Measurements from ENCODE around the gene KLF15.

Gene KLF15

DNA sequence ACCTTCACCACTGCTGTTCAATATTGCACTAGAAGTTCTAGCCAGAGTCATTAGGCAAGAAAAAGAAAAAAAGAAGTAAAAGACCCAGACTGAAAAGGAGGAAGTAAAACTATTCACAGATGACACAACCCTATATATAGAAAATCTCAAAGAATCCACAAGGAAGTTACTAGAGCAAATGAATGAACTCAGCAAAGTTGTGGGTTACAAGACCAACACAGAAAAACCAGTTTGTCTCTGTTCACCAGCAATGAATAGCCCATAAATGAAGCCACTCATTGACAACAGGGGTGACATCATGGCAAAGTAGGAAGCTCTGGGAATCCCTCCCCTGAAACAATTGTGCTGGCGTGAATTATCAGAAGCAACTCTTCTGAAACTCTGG, 42.1 kb upstream of the KLF15 start:
- H3K27me3 ChIP-seq (ENCODE audit: control insufficient read depth, low read length): 0 out of 2 replicates have a peak, but pooled peaks cover 5% of the 10 kb centered on the region
- H3K4me3 ChIP-seq (ENCODE audit: low read length): no peak overlapping the region
- no peak overlapping the region for H3K27ac ChIP-seq (ENCODE audit: low read depth, low read length)
- no peaks in the 10 kb centered on the region for H4K20me1 ChIP-seq (ENCODE audit: control insufficient read depth, insufficient read depth, low read depth, low read length)
- H3K9me3 ChIP-seq (ENCODE audit: control insufficient read depth, insufficient read depth, low read length): peaks cover 17% of the 10 kb centered on the region; the same call in 1 of the 2 replicates
- H3K36me3 ChIP-seq (ENCODE audit: control insufficient read depth, low read length): no peaks in the 10 kb centered on the region
- no peaks in the 10 kb centered on the region for H3K79me2 ChIP-seq (ENCODE audit: control insufficient read depth, low read length)
- TF ChIP-seq, protein P1, sequence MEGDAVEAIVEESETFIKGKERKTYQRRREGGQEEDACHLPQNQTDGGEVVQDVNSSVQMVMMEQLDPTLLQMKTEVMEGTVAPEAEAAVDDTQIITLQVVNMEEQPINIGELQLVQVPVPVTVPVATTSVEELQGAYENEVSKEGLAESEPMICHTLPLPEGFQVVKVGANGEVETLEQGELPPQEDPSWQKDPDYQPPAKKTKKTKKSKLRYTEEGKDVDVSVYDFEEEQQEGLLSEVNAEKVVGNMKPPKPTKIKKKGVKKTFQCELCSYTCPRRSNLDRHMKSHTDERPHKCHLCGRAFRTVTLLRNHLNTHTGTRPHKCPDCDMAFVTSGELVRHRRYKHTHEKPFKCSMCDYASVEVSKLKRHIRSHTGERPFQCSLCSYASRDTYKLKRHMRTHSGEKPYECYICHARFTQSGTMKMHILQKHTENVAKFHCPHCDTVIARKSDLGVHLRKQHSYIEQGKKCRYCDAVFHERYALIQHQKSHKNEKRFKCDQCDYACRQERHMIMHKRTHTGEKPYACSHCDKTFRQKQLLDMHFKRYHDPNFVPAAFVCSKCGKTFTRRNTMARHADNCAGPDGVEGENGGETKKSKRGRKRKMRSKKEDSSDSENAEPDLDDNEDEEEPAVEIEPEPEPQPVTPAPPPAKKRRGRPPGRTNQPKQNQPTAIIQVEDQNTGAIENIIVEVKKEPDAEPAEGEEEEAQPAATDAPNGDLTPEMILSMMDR (IDR thresholded peaks at IDR 0.05; ENCODE audit: low read depth, low read length, poor library complexity, severe bottlenecking): no peak
- no peak overlapping the region for H3K4me2 ChIP-seq (ENCODE audit: low read length)
- peaks cover 7% of the 10 kb centered on the region for H3K4me1 ChIP-seq (ENCODE audit: control insufficient read depth, low read length)
- no peaks in the 10 kb centered on the region for H3K9me2 ChIP-seq (replicated peaks; ENCODE audit: control insufficient read depth, low read length)
- no peaks in the 10 kb centered on the region for H3F3A ChIP-seq (ENCODE audit: control insufficient read depth, insufficient read depth)

GRCh38 chr3:126398423-126399350, 41.5 kb upstream of the KLF15 start:
- TF ChIP-seq EZH2phosphoT487 (IDR thresholded peaks at IDR 0.05; ENCODE audit: borderline replicate concordance, low read length): no peak
- Histone ChIP-seq H3K4me3 (ENCODE audit: low read length) (no peak overlapping the region), H3K4me1 (ENCODE audit: control insufficient read depth, low read length) (peaks cover 7% of the 10 kb centered on the region), H3F3A (ENCODE audit: control insufficient read depth, insufficient read depth) (no peaks in the 10 kb centered on the region), H4K20me1 (ENCODE audit: control insufficient read depth, insufficient read depth, low read depth, low read length) (no peaks in the 10 kb centered on the region), H3K9me2 (replicated peaks; ENCODE audit: control insufficient read depth, low read length) (no peaks in the 10 kb centered on the region), H3K9me3 (ENCODE audit: control insufficient read depth, insufficient read depth, low read length) (peaks cover 17% of the 10 kb centered on the region; the same call in 1 of the 2 replicates), H3K36me3 (ENCODE audit: control insufficient read depth, low read length) (no peaks in the 10 kb centered on the region), H3K79me2 (ENCODE audit: control insufficient read depth, low read length) (no peaks in the 10 kb centered on the region), H3K27ac (ENCODE audit: low read depth, low read length) (no peak overlapping the region), H3K27me3 (ENCODE audit: control insufficient read depth, low read length) (0 out of 2 replicates have a peak, but pooled peaks cover 2% of the 10 kb centered on the region), H3K4me2 (ENCODE audit: low read length) (no peak overlapping the region)

GRCh38 chr3:126397610-126398422, 40.6 kb upstream of the KLF15 start:
- TF ChIP-seq, protein P1 (IDR thresholded peaks at IDR 0.05; ENCODE audit: low read depth, low read length, poor library complexity, severe bottlenecking): no peak
- TF ChIP-seq EZH2phosphoT487 (IDR thresholded peaks at IDR 0.05; ENCODE audit: borderline replicate concordance, low read length): no peak
- no peaks in the 10 kb centered on the region for H4K20me1 ChIP-seq (ENCODE audit: control insufficient read depth, insufficient read depth, low read depth, low read length)
- H3K27me3 ChIP-seq (ENCODE audit: control insufficient read depth, low read length): peaks cover 5% of the 10 kb centered on the region
- H3K4me1 ChIP-seq (ENCODE audit: control insufficient read depth, low read length): peaks cover 7% of the 10 kb centered on the region
- H3K36me3 ChIP-seq (ENCODE audit: control insufficient read depth, low read length): no peaks in the 10 kb centered on the region
- no peaks in the 10 kb centered on the region for H3F3A ChIP-seq (ENCODE audit: control insufficient read depth, insufficient read depth)
- H3K4me3 ChIP-seq (ENCODE audit: low read length): no peak overlapping the region
- H3K4me2 ChIP-seq (ENCODE audit: low read length): no peak overlapping the region
- H3K79me2 ChIP-seq (ENCODE audit: control insufficient read depth, low read length): no peaks in the 10 kb centered on the region
- no peaks in the 10 kb centered on the region for H3K9me2 ChIP-seq (replicated peaks; ENCODE audit: control insufficient read depth, low read length)
- peaks cover 17% of the 10 kb centered on the region; the same call in 1 of the 2 replicates for H3K9me3 ChIP-seq (ENCODE audit: control insufficient read depth, insufficient read depth, low read length)
- H3K27ac ChIP-seq (ENCODE audit: low read depth, low read length): no peak overlapping the region
